ENCODE measurements around the gene ULK4.
"Not testable (repeated sequence)": the region's sequence is repeated elsewhere in the genome, so short reads cannot be mapped to it uniquely, and the experiment has no call there.

The ULK4 gene

GRCh38 chr3:41874022-41874421, 87.9 kb downstream of the ULK4 start:
- no peak overlapping the region for H3K23ac ChIP-seq (ENCODE audit: low read length)
- no peaks in the 10 kb centered on the region for H3K36me3 ChIP-seq (ENCODE audit: control insufficient read depth, insufficient read depth, low read length)
- no peak overlapping the region for H3K27ac ChIP-seq (ENCODE audit: low read depth, low read length)
- H4K8ac ChIP-seq (ENCODE audit: low read depth, low read length): no peak overlapping the region
- H4K5ac ChIP-seq (ENCODE audit: low read length): no peak overlapping the region
- no peak for DNase-seq
- H3K4me2 ChIP-seq (ENCODE audit: low read length): no peak overlapping the region
- H2AK5ac ChIP-seq (ENCODE audit: low read length): no peak overlapping the region
- peaks cover 3% of the 10 kb centered on the region for H3K4me1 ChIP-seq (ENCODE audit: control insufficient read depth, low read depth, low read length)
- no peaks in the 10 kb centered on the region for H3K79me1 ChIP-seq (ENCODE audit: low read length)
- H3K27me3 ChIP-seq (ENCODE audit: insufficient read depth, low read length, poor library complexity): no peaks in the 10 kb centered on the region
- no peaks in the 10 kb centered on the region for H3K79me2 ChIP-seq (ENCODE audit: control insufficient read depth, insufficient read depth, low read length)
- H3K18ac ChIP-seq (ENCODE audit: low read length): no peak overlapping the region
- no CpG with 5 or more reads among the region's 4 CpGs for WGBS (ENCODE audit: extremely low coverage, insufficient coverage, low lambda C conversion rate)
- H3K9ac ChIP-seq (ENCODE audit: low read length): no peak overlapping the region
- H2BK5ac ChIP-seq (ENCODE audit: low read length): no peak overlapping the region
- no peak overlapping the region for H3K4ac ChIP-seq (ENCODE audit: low read depth, low read length)
- H2BK15ac ChIP-seq (replicated peaks; ENCODE audit: low read depth): no peak overlapping the region
- H3K56ac ChIP-seq (ENCODE audit: low read length): no peak overlapping the region
- H3K4me3 ChIP-seq (ENCODE audit: low read length): no peak overlapping the region
- H2BK120ac ChIP-seq (ENCODE audit: low read depth, low read length): no peak overlapping the region

DNA sequence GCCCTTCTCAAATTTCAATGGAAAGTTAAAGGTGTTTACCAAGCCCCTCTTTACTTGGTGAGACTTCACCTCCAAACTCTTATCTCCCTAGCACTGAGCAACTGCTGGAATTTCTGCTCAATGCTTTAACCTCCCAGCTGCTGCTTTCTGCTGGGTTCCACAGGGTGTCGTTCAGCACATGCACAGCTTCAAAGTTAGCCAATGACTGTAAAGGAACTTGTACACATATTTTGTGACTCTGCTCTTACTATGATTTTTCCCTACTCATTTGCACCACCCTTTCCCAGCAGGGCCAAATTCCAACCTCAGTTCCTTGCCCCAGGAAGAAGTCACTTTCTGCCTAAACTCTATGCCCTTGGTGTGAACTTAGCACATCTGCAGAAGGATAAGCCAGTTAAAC, 89.7 kb downstream of the ULK4 start:
- H3K4me2 ChIP-seq (ENCODE audit: low read length): no peak overlapping the region
- WGBS (ENCODE audit: extremely low coverage, insufficient coverage, low lambda C conversion rate): no CpG with 5 or more reads among the region's 1 CpG

DNA sequence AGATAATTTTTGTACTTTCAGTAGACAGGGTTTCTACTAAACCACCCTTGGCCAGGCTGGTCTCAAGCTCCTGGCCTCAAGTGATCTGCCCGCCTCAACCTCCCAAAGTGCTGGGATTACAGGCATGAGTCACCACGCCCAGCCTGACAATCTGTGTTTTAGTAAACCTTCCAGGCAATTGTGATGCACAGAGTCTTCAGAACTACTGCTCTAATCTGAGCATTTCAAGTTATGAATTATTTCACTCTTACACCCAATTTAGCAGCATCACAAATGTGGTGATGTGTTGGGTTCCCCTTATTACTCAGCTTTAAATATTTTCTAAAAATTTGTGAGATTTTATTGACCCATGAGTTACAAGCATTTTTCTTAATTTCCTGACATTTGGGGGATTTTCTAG, 94.4 kb downstream of the ULK4 start:
- no peak overlapping the region for H3K9ac ChIP-seq (ENCODE audit: low read length)
- no peak overlapping the region for H3K18ac ChIP-seq (ENCODE audit: low read length)
- H3K4me3 ChIP-seq (ENCODE audit: low read length): no peak overlapping the region
- H3K23ac ChIP-seq (ENCODE audit: low read length): no peak overlapping the region
- H4K8ac ChIP-seq (ENCODE audit: low read depth, low read length): no peak overlapping the region
- no peak overlapping the region for H3K4me2 ChIP-seq (ENCODE audit: low read length)
- H3K4me1 ChIP-seq (ENCODE audit: control insufficient read depth, low read depth, low read length): peaks cover 3% of the 10 kb centered on the region
- H3K36me3 ChIP-seq (ENCODE audit: control insufficient read depth, insufficient read depth, low read length): no peaks in the 10 kb centered on the region
- H3K27me3 ChIP-seq (ENCODE audit: insufficient read depth, low read length, poor library complexity): no peaks in the 10 kb centered on the region
- no peak overlapping the region for H4K5ac ChIP-seq (ENCODE audit: low read length)
- H3K56ac ChIP-seq (ENCODE audit: low read length): no peak overlapping the region
- no peak overlapping the region for H2BK5ac ChIP-seq (ENCODE audit: low read length)
- no CpG with 5 or more reads among the region's 2 CpGs for WGBS (ENCODE audit: extremely low coverage, insufficient coverage, low lambda C conversion rate)
- H3K27ac ChIP-seq (ENCODE audit: low read depth, low read length): no peak overlapping the region
- H2BK15ac ChIP-seq (replicated peaks; ENCODE audit: low read depth): no peak overlapping the region
- no peak overlapping the region for H2BK120ac ChIP-seq (ENCODE audit: low read depth, low read length)
- no peak overlapping the region for H2AK5ac ChIP-seq (ENCODE audit: low read length)
- H3K79me2 ChIP-seq (ENCODE audit: control insufficient read depth, insufficient read depth, low read length): no peaks in the 10 kb centered on the region
- DNase-seq: no peak
- H3K79me1 ChIP-seq (ENCODE audit: low read length): no peaks in the 10 kb centered on the region
- no peak overlapping the region for H3K4ac ChIP-seq (ENCODE audit: low read depth, low read length)

More for the DNA sequence above, 89.7 kb downstream of the ULK4 start:
- Histone ChIP-seq H3K56ac (ENCODE audit: low read length) (no peak overlapping the region), H3K4ac (ENCODE audit: low read depth, low read length) (no peak overlapping the region), H4K5ac (ENCODE audit: low read length) (no peak overlapping the region), H2AK5ac (ENCODE audit: low read length) (no peak overlapping the region), H2BK120ac (ENCODE audit: low read depth, low read length) (no peak overlapping the region), H3K27ac (ENCODE audit: low read depth, low read length) (no peak overlapping the region), H2BK15ac (replicated peaks; ENCODE audit: low read depth) (no peak overlapping the region), H3K4me3 (ENCODE audit: low read length) (no peak overlapping the region), H3K9ac (ENCODE audit: low read length) (no peak overlapping the region), H3K4me1 (ENCODE audit: control insufficient read depth, low read depth, low read length) (peaks cover 3% of the 10 kb centered on the region), H3K18ac (ENCODE audit: low read length) (no peak overlapping the region), H2BK5ac (ENCODE audit: low read length) (no peak overlapping the region), H3K27me3 (ENCODE audit: insufficient read depth, low read length, poor library complexity) (no peaks in the 10 kb centered on the region), H3K36me3 (ENCODE audit: control insufficient read depth, insufficient read depth, low read length) (no peaks in the 10 kb centered on the region), H3K79me2 (ENCODE audit: control insufficient read depth, insufficient read depth, low read length) (no peaks in the 10 kb centered on the region), H4K8ac (ENCODE audit: low read depth, low read length) (no peak overlapping the region), H3K23ac (ENCODE audit: low read length) (no peak overlapping the region), H3K79me1 (ENCODE audit: low read length) (no peaks in the 10 kb centered on the region)
- no peak for DNase-seq

DNA sequence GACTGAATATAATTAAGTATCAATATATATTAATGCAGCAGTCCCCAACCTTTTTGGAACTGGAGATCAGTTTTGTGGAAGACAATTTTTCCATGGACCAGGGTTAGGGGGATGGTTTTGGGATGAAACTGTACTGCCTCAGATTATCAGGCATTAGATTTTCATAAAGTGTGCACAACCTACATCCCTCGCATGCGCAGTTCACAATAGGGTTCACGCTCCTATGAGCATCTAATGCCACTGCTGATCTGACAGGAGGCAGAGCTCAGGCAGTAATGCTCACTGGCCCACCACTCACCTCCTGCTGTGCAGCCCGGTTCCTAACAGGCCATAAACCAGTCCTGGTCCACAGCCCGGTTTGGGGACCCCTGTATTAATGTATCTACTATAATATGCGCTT, 95.6 kb downstream of the ULK4 start:
- Histone ChIP-seq H3K18ac (ENCODE audit: low read length) (no peak overlapping the region), H2BK5ac (ENCODE audit: low read length) (no peak overlapping the region), H3K23ac (ENCODE audit: low read length) (no peak overlapping the region), H4K5ac (ENCODE audit: low read length) (no peak overlapping the region), H3K4me2 (ENCODE audit: low read length) (no peak overlapping the region), H2AK5ac (ENCODE audit: low read length) (no peak overlapping the region), H4K8ac (ENCODE audit: low read depth, low read length) (no peak overlapping the region), H3K4me3 (ENCODE audit: low read length) (no peak overlapping the region), H3K56ac (ENCODE audit: low read length) (no peak overlapping the region), H3K9ac (ENCODE audit: low read length) (no peak overlapping the region), H2BK120ac (ENCODE audit: low read depth, low read length) (no peak overlapping the region), H3K27me3 (ENCODE audit: insufficient read depth, low read length, poor library complexity) (no peaks in the 10 kb centered on the region), H3K4me1 (ENCODE audit: control insufficient read depth, low read depth, low read length) (no peaks in the 10 kb centered on the region), H2BK15ac (replicated peaks; ENCODE audit: low read depth) (no peak overlapping the region), H3K27ac (ENCODE audit: low read depth, low read length) (no peak overlapping the region), H3K79me1 (ENCODE audit: low read length) (no peaks in the 10 kb centered on the region), H3K36me3 (ENCODE audit: control insufficient read depth, insufficient read depth, low read length) (no peaks in the 10 kb centered on the region), H3K79me2 (ENCODE audit: control insufficient read depth, insufficient read depth, low read length) (no peaks in the 10 kb centered on the region), H3K4ac (ENCODE audit: low read depth, low read length) (no peak overlapping the region)
- no CpG with 5 or more reads among the region's 6 CpGs for WGBS (ENCODE audit: extremely low coverage, insufficient coverage, low lambda C conversion rate)
- no peak for DNase-seq

GRCh38 chr3:41863024-41863423, 98.9 kb downstream of the ULK4 start:
- peak; percentile 65 for DNase-seq
- Histone ChIP-seq H3K4ac (ENCODE audit: low read depth, low read length) (no peak overlapping the region), H4K8ac (ENCODE audit: low read depth, low read length) (no peak overlapping the region)

DNA sequence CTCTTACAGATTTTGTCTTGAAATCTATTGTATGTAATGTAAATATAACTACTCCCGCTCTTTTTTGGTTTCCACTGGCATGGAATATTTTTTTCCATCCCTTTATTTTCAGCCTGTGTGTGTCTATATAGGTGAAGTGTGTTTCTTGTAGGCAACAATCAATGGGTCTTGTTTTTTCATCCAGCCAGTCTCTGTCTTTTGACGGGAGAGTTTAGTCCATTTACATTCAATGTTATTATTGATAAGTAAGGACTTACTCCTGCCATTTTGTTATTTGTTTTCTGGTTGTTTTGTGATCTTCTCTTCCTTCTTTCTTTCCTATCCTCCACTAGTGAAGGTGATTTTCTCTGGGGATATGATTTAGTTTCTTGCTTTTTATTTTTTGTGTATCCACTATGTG, 101.4 kb downstream of the ULK4 start:
- not testable (repeated sequence) for H4K5ac ChIP-seq (ENCODE audit: low read length); H2AK5ac ChIP-seq (ENCODE audit: low read length); H3K56ac ChIP-seq (ENCODE audit: low read length); H3K18ac ChIP-seq (ENCODE audit: low read length); H3K79me2 ChIP-seq (ENCODE audit: control insufficient read depth, insufficient read depth, low read length); DNase-seq; H3K36me3 ChIP-seq (ENCODE audit: control insufficient read depth, insufficient read depth, low read length); H3K4me1 ChIP-seq (ENCODE audit: control insufficient read depth, low read depth, low read length); H3K27ac ChIP-seq (ENCODE audit: low read depth, low read length); H3K27me3 ChIP-seq (ENCODE audit: insufficient read depth, low read length, poor library complexity); H3K9ac ChIP-seq (ENCODE audit: low read length); H3K23ac ChIP-seq (ENCODE audit: low read length); H4K8ac ChIP-seq (ENCODE audit: low read depth, low read length); H2BK120ac ChIP-seq (ENCODE audit: low read depth, low read length); H3K79me1 ChIP-seq (ENCODE audit: low read length); H3K4ac ChIP-seq (ENCODE audit: low read depth, low read length); H3K4me3 ChIP-seq (ENCODE audit: low read length); H2BK15ac ChIP-seq (replicated peaks; ENCODE audit: low read depth); H3K4me2 ChIP-seq (ENCODE audit: low read length); H2BK5ac ChIP-seq (ENCODE audit: low read length)
- no CpG with 5 or more reads among the region's 2 CpGs for WGBS (ENCODE audit: extremely low coverage, insufficient coverage, low lambda C conversion rate)

More at GRCh38 chr3:41863024-41863423, 98.9 kb downstream of the ULK4 start:
- no peaks in the 10 kb centered on the region for H3K79me1 ChIP-seq (ENCODE audit: low read length)
- no peak overlapping the region for H2AK5ac ChIP-seq (ENCODE audit: low read length)
- no peak overlapping the region for H3K56ac ChIP-seq (ENCODE audit: low read length)
- H2BK15ac ChIP-seq (replicated peaks; ENCODE audit: low read depth): no peak overlapping the region
- H3K18ac ChIP-seq (ENCODE audit: low read length): no peak overlapping the region
- no peak overlapping the region for H3K27ac ChIP-seq (ENCODE audit: low read depth, low read length)
- no peaks in the 10 kb centered on the region for H3K36me3 ChIP-seq (ENCODE audit: control insufficient read depth, insufficient read depth, low read length)
- H3K79me2 ChIP-seq (ENCODE audit: control insufficient read depth, insufficient read depth, low read length): no peaks in the 10 kb centered on the region
- no peak overlapping the region for H3K4me3 ChIP-seq (ENCODE audit: low read length)
- H2BK120ac ChIP-seq (ENCODE audit: low read depth, low read length): no peak overlapping the region
- H3K9ac ChIP-seq (ENCODE audit: low read length): no peak overlapping the region
- H3K4me2 ChIP-seq (ENCODE audit: low read length): no peak overlapping the region
- no peak overlapping the region for H3K23ac ChIP-seq (ENCODE audit: low read length)
- no peak overlapping the region for H2BK5ac ChIP-seq (ENCODE audit: low read length)
- no peaks in the 10 kb centered on the region for H3K27me3 ChIP-seq (ENCODE audit: insufficient read depth, low read length, poor library complexity)
- H4K5ac ChIP-seq (ENCODE audit: low read length): no peak overlapping the region
- WGBS (ENCODE audit: extremely low coverage, insufficient coverage, low lambda C conversion rate): no CpG with 5 or more reads among the region's 1 CpG
- H3K4me1 ChIP-seq (ENCODE audit: control insufficient read depth, low read depth, low read length): no peaks in the 10 kb centered on the region

All from mesendoderm (in vitro differentiated cells).